T47D (cell line): Measurements from ENCODE around the gene TRAPPC6A.

Source experiments
- DNase-seq, 2 experiments: peaks; one replicate each; pipeline versions ENCODE4 v3.0.0 to v3.0.0-alpha.2; 2011 to 2012; ENCODE audit warnings: low read depth in 1 of 2, low spot score in 1 of 2
- JUND ChIP-seq: IDR thresholded peaks from 2 replicates; pipeline ENCODE4 v1.6.1; 2012; ENCODE audit warnings: low read depth
- in situ Hi-C: cut with HindIII; loops from 2 replicates; pipeline ENCODE4 v1.10.0; 2016; ENCODE audit warnings: low sequenced_read_pairs, low pct_unique_long_range_greater_than_20kb

TRAPPC6A gene

DNA sequence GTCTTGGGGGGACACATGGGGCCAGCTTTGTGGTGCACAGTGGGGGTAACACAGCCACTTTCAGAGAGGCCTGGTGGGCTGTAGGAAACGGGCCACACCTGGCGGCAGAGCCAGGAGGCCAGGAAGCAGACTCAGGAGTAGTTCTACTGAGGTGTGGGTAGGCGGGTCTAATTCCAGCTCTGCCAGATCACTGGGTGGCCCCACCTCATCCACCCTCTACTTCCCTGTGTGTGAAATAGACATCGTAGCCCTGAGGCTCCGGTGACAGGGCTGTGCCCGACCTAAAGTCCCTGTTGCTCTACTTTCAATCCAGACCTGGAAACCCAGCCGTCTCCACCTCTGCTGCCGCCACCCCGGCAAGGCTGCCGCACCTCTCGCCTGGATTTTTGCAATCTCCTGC lies 21.3 kb downstream of the TRAPPC6A start:
- no peak for DNase-seq
- in situ Hi-C loops: no loop called here
- no peak for TF ChIP-seq JUND

- no peak for DNase-seq
- in situ Hi-C loops: no loop called here
These were observed 21.9 kb downstream of the TRAPPC6A start for GRCh38 chr19:45156011-45156630.

DNA sequence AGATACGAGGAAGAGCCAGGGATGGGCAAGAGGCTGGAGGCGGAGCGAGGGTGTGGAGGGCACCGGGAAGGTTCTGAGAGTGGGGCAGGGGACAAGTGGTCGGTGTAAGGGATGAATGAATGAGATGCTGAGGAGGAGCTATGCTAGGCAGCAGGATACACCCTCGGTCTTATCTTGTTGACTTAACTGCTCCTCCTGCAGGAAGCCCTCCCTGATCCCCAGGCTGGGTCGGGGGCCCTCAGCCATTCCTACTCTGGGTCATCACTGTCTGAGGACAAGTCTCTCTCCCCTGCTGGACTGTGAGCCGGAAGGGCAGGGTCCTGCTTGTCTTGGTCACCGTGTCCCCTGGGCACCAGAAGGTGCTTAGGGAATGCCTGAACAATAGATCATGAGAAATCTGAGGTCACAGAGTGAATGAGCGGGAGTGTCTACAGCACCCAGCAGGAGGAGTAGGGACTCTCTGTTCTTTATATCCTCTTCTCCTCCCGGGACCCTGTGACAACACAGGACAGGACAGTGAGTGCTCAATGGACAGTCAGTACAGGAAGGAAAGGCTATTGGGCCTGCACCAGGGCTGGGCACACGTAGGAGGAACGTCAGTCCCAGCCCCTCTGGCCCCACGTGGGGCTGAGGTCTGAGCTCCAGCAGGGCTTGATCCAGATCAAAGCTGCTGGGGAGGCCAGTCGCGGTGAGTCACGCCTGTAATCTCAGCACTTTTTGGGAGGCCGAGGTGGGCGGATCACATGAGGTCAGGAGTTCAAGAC lies 23.8 kb downstream of the TRAPPC6A start:
- no peak for DNase-seq

More at GRCh38 chr19:45156011-45156630, 21.9 kb downstream of the TRAPPC6A start:
- no peak for TF ChIP-seq JUND

GRCh38 chr19:45153339-45154063 lies 24.5 kb downstream of the TRAPPC6A start:
- TF ChIP-seq JUND: no peak
- no peak for DNase-seq
- in situ Hi-C loops: no loop called here

More for the DNA sequence above, 23.8 kb downstream of the TRAPPC6A start:
- TF ChIP-seq JUND: no peak
- in situ Hi-C loops: no loop called here

GRCh38 chr19:45152504-45153338 lies 25.3 kb downstream of the TRAPPC6A start:
- no peak for TF ChIP-seq JUND
- DNase-seq: no peak

DNA sequence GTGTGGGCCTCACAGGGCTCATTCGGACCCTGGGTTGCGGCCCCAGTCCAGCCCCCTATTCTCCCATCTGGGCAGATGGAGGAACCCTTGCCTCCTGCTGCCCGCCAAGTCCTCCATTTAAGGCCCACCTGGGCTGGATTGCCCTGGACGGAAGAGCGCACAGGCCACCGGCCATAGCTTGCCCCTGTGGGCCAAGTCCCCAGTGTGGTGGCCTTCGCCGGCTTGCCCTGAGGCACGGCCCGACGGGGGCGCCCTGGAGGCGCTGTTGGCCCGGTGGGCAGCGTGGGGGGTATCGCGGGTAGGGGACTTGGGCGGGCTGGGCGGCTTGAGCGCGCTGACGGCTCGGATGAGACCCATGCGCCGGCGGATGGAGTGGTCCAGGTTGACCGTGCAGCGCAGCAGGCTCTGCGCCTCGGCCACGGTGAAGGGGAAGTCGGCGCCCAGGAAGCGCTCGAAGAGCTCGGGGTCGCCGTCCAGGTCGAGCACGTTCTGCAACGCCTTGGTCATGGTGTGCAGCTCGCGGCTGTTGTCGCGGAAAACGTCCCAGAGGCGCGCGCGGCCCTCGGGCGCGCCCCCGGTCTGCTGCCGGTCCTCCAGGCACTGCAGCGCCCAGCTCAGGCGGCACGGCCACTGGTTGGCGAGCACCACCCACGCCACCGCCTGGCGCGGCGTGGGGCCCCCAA lies 26.1 kb downstream of the TRAPPC6A start:
- DNase-seq: no peak
- in situ Hi-C loops: no loop called here
- no peak for TF ChIP-seq JUND

More at GRCh38 chr19:45152504-45153338, 25.3 kb downstream of the TRAPPC6A start:
- in situ Hi-C loops: no loop called here

DNA sequence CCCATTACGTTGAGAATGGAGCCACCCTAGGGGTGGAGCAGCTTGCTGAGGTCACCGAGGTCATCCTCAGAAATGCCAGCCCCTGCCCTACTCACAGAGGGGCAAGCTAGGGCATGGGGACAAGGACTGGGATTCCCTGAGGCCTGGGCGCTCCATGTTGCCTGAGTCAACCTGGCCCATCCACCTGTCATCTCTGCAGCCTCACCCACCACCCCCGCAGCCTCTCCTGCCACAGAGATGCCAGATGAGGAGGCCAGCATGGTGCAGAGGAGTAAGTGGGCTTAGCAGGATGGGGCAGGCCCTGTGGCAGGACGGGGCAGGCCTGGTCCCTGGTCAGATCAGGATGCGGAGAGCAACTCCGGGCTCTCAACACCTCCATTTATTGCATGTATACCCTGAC lies 26.7 kb downstream of the TRAPPC6A start:
- in situ Hi-C loops: no loop called here
- no peak for TF ChIP-seq JUND
- no peak for DNase-seq

GRCh38 chr19:45150751-45151281 lies 27.2 kb downstream of the TRAPPC6A start:
- DNase-seq: no peak
- in situ Hi-C loops: no loop called here
- no peak for TF ChIP-seq JUND

- no peak for DNase-seq
- in situ Hi-C loops: no loop called here
- no peak for TF ChIP-seq JUND
These were observed 27.9 kb downstream of the TRAPPC6A start for GRCh38 chr19:45150180-45150579.

DNA sequence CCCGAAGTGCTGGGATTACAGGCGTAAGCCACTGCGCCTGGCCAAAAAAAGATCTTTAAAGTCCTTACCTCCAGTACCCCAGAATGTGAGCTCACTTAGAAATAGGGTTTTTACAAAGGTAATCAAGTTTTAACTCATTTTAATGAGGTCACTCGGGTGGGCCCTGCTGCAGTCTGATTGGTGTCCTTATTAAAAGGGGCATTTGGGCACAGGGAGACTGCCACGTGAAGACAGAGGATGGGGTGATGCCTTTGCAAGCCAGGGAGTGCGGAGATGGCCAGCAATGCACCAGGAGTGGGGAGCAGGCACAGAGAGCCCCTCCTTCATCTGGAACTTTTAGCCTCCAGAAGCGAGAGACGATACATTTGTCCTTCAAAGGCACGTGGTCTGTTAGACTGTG lies 28.9 kb downstream of the TRAPPC6A start:
- in situ Hi-C loops: no loop called here
- TF ChIP-seq JUND: no peak
- no peak for DNase-seq

DNA sequence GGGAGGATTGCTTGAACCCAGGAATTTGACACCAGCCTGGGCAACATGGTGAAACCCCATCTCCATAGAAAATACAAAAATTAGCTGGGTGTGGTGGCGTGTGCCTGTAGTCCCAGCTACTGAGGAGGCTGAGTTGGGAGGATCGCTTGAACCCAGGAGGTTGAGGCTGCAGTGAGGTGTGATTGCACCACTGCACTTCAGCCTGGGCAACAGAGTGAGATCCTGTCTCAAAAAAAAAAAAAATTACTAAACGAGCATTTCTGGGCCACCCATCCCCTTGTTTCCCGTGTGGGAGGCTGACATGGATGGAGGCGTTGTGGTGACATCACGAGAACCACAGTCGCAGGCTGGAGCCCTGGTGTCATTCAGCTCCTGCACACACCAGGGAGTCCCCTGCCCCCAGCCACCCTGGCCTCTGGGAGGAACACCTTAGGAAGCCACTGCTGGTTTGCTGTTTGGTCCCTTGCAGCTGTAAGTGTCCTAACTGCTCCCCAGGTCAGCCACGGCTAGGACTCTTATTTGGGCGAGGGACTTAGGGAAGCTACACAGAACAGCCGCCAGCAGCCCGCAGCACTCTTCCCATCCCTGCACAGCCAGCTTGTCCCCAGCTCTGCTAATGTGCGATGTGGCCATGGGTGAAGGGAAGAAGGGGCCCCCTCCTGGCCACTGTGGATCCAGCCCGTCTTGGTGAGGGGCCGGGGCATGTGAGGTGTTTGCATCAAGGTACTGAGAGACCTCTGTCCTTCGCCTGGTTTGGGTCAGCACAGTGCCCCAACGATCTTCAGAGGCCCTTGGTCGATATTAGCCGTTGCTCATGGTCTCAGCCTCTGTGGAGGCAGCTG lies 30.0 kb downstream of the TRAPPC6A start:
- in situ Hi-C loops: no loop called here
- no peak for DNase-seq
- TF ChIP-seq JUND: no peak
